OCI-LY3 (cell line): ENCODE results near the gene TLK1.

Experiments used
- H2AFZ ChIP-seq: fragments of 200-600, 300-600 bp; shearing (Covaris generic); 2 replicates; pipeline ENCODE4 v1.6.0; 2014; ENCODE audit warnings: antibody characterized with exemption, low read depth, low read length
- H3K27ac ChIP-seq: fragments of 200-600, 300-600 bp; sonication (generic); 2 replicates; pipeline ENCODE4 v1.5.1; 2014; ENCODE audit warnings: mild to moderate bottlenecking, low read length, moderate library complexity, mixed read lengths
- H3K27me3 ChIP-seq: fragments of 200-600, 300-600 bp; sonication (generic); 2 replicates; pipeline ENCODE4 v1.6.1; 2014; ENCODE audit warnings: low read depth, low read length, mixed read lengths
- H3K36me3 ChIP-seq: fragments of 200-600, 300-600 bp; sonication (generic); replicated peaks from 2 replicates; pipeline ENCODE3; 2014; ENCODE audit warnings: low read depth, low read length, mixed read lengths
- H3K4me1 ChIP-seq: fragments of 300-600, 200-600 bp; sonication (generic); 2 replicates; pipeline ENCODE4 v1.6.1; 2014; ENCODE audit warnings: low read length, mixed read lengths
- H3K4me2 ChIP-seq: fragments of 200-600, 300-600 bp; sonication (generic); 2 replicates; pipeline ENCODE4 v1.6.1; 2014; ENCODE audit warnings: low read length, mixed read lengths
- H3K4me3 ChIP-seq: fragments of 300-600, 200-600 bp; sonication (generic); 2 replicates; pipeline ENCODE4 v1.5.1; 2014; ENCODE audit warnings: antibody characterized with exemption, mild to moderate bottlenecking, low read length, moderate library complexity
- H3K79me2 ChIP-seq: fragments of 300-600, 200-600 bp; shearing (Covaris generic); 2 replicates; pipeline ENCODE4 v1.6.1; 2014; ENCODE audit warnings: mild to moderate bottlenecking, low read length, mixed read lengths
- H3K9ac ChIP-seq: fragments of 300-600, 200-600 bp; shearing (Covaris generic); 2 replicates; pipeline ENCODE4 v1.6.0; 2014; ENCODE audit warnings: mild to moderate bottlenecking, low read length, moderate library complexity
- H3K9me3 ChIP-seq: fragments of 200-600, 300-600 bp; shearing (Covaris generic); 2 replicates; pipeline ENCODE4 v1.6.1; 2014; ENCODE audit warnings: low read length, mixed read lengths; ENCODE audit not compliant: insufficient read depth
- H4K20me1 ChIP-seq: fragments of 200-600, 300-600 bp; sonication (generic); 2 replicates; pipeline ENCODE4 v1.6.1; 2016; ENCODE audit warnings: low read length, mixed read lengths; ENCODE audit not compliant: insufficient read depth
- CTCF ChIP-seq: fragments of 200-600, 300-600 bp; sonication (generic); IDR thresholded peaks from 2 replicates; pipeline ENCODE4 v1.5.1; 2014; ENCODE audit warnings: antibody characterized with exemption, low read length, low read depth
- EZH2phosphoT487 ChIP-seq: fragments of 200-600 bp; shearing (Covaris generic); IDR thresholded peaks from 2 replicates; pipeline ENCODE4 v1.6.1; 2018; ENCODE audit warnings: antibody characterized with exemption, mixed run types, low read depth

Gene TLK1

GRCh38 chr2:171158036-171158789 is 2.5 kb downstream of the TLK1 start:
- H3K9ac ChIP-seq = peak overlapping the region; percentile 99
- H4K20me1 ChIP-seq = peaks cover 61% of the 10 kb centered on the region
- peaks cover 73% of the 10 kb centered on the region for H3K79me2 ChIP-seq
- peak overlapping the region; percentile 91 for H3K4me3 ChIP-seq
- peak overlapping the region; percentile 92 for H3K4me2 ChIP-seq
- no peak overlapping the region for H3K27ac ChIP-seq
- H3K9me3 ChIP-seq = no peaks in the 10 kb centered on the region
- H2AFZ ChIP-seq = no peak overlapping the region
- H3K4me1 ChIP-seq = peaks cover 50% of the 10 kb centered on the region
- TF ChIP-seq EZH2phosphoT487 = no peak
- no peak for TF ChIP-seq CTCF
- no peaks in the 10 kb centered on the region for H3K36me3 ChIP-seq
- no peaks in the 10 kb centered on the region for H3K27me3 ChIP-seq

- Histone ChIP-seq H3K4me2 (no peak overlapping the region), H3K4me3 (no peak overlapping the region), H3K4me1 (peaks cover 39% of the 10 kb centered on the region), H3K9ac (no peak overlapping the region), H3K79me2 (peaks cover 84% of the 10 kb centered on the region), H3K27ac (no peak overlapping the region), H3K9me3 (no peaks in the 10 kb centered on the region), H2AFZ (no peak overlapping the region), H3K36me3 (no peaks in the 10 kb centered on the region), H4K20me1 (peaks cover 72% of the 10 kb centered on the region), H3K27me3 (no peaks in the 10 kb centered on the region)
- TF ChIP-seq CTCF = no peak
- no peak for TF ChIP-seq EZH2phosphoT487
These were observed 3.6 kb downstream of the TLK1 start for GRCh38 chr2:171157109-171157500.

- TF ChIP-seq EZH2phosphoT487 = no peak
- TF ChIP-seq CTCF = no peak
- peaks cover 99% of the 10 kb centered on the region for H3K79me2 ChIP-seq
- H3K4me1 ChIP-seq = peaks cover 32% of the 10 kb centered on the region
- no peaks in the 10 kb centered on the region for H3K9me3 ChIP-seq
- H3K27ac ChIP-seq = no peak overlapping the region
- no peak overlapping the region for H2AFZ ChIP-seq
- H3K4me2 ChIP-seq = peak overlapping the region; percentile 17
- H3K4me3 ChIP-seq = no peak overlapping the region
- H3K36me3 ChIP-seq = no peaks in the 10 kb centered on the region
- H3K27me3 ChIP-seq = no peaks in the 10 kb centered on the region
- H3K9ac ChIP-seq = no peak overlapping the region
- peaks cover 94% of the 10 kb centered on the region for H4K20me1 ChIP-seq
These were observed 6.3 kb downstream of the TLK1 start for GRCh38 chr2:171154348-171154747.

- Histone ChIP-seq H3K36me3 (no peaks in the 10 kb centered on the region), H3K4me3 (no peak overlapping the region), H3K9ac (no peak overlapping the region), H3K79me2 (peaks cover 96% of the 10 kb centered on the region), H3K27me3 (no peaks in the 10 kb centered on the region), H4K20me1 (peaks cover 92% of the 10 kb centered on the region), H3K4me2 (no peak overlapping the region), H3K9me3 (no peaks in the 10 kb centered on the region), H2AFZ (no peak overlapping the region), H3K27ac (no peak overlapping the region), H3K4me1 (peaks cover 27% of the 10 kb centered on the region)
- TF ChIP-seq CTCF = no peak
- no peak for TF ChIP-seq EZH2phosphoT487
These were observed 9.9 kb downstream of the TLK1 start for GRCh38 chr2:171150694-171151285.
